H1 (cell line): Measurements from ENCODE around the gene NTRK2. TPM values are rescaled to one million over a fixed set of nuclear protein-coding genes. Genes with fewer than 3 reads are reported as not detected.

Source experiments
- HDAC6 ChIP-seq: IDR thresholded peaks from one replicate; pipeline ENCODE4 v1.7.1; 2012; ENCODE audit warnings: low read depth, mild to moderate bottlenecking, inconsistent platforms, low read length, moderate library complexity
- KDM5A ChIP-seq: fragments of 200-600 bp; IDR thresholded peaks from 2 replicates; pipeline ENCODE4 v1.7.1; 2012; ENCODE audit warnings: mild to moderate bottlenecking, low read length, inconsistent platforms, mixed read lengths
- POLR2AphosphoS5 ChIP-seq: IDR thresholded peaks from 2 replicates; pipeline ENCODE4 v1.6.1; 2011; ENCODE audit warnings: low read depth, low read length
- RXRA ChIP-seq: IDR thresholded peaks from 2 replicates; pipeline ENCODE4 v1.6.1; 2011; ENCODE audit warnings: low read depth, mild to moderate bottlenecking, low read length, moderate library complexity; ENCODE audit not compliant: insufficient read depth
- SP2 ChIP-seq: IDR thresholded peaks from 2 replicates; pipeline ENCODE4 v1.6.1; 2012; ENCODE audit warnings: mild to moderate bottlenecking, low read length, inconsistent platforms
- polyA plus RNA-seq, 7 experiments: library from polyadenylated mRNA; depleted of rRNA in 3 of 7; stranded (reverse) in 5 of 7; unstranded in 2 of 7; fragments of >200 nt in 5 of 7; fragments of 200-250 nt in 2 of 7; gene quantifications; 1 replicate in 5 of 7; 2 replicates in 1 of 7; 4 replicates in 1 of 7; pipeline versions ENCODE4 v1.2.1 to v1.2.3, GENCODE V29; 2011 to 2013; ENCODE audit warnings: missing spikeins in 2 of 7, mixed read lengths in 2 of 7
- total RNA-seq: library from RNA; stranded (reverse); fragmentation: NEBNext Ultra II Directional; extraction: Animal tissue kit (Norgen Biotek cat#: 25700); gene quantifications from 2 replicates; pipeline ENCODE4 v1.2.1, GENCODE V29; 2021
- TF ChIP-seq, protein P1 (sequence below): IDR thresholded peaks from 2 replicates; pipeline ENCODE4 v1.6.1; 2012; ENCODE audit warnings: inconsistent platforms

Gene NTRK2
- total and polyA plus RNA-seq, 2 of the 8 experiments (the other 6 are each of a cell fraction or from before 2014, with no cell fraction given), result 0.03 to 0.04 TPM

DNA sequence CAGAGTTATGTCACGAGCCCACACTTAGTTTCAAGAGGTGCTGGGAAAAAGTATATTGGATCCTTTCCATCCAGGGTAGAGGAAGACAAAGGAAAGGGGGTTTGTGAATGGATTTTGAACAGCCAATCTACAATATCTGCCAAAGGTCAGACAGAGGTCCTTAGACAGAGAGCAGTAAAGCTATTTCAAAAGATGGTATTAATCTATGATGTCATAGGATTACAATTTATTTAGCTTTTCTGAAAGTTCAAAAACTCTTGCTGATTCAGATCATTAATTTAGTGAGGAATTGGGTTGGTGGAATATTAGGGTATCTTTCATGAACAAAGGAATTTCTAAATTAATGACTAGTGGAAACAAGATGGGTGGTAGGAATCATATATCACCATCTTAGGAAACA lies 126.9 kb downstream of the NTRK2 start (continued):
- TF ChIP-seq HDAC6 (no peak), KDM5A (no peak), POLR2AphosphoS5 (no peak), SP2 (no peak), RXRA (no peak)
- TF ChIP-seq, protein P1, sequence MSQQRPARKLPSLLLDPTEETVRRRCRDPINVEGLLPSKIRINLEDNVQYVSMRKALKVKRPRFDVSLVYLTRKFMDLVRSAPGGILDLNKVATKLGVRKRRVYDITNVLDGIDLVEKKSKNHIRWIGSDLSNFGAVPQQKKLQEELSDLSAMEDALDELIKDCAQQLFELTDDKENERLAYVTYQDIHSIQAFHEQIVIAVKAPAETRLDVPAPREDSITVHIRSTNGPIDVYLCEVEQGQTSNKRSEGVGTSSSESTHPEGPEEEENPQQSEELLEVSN, result no peak
